GM23338 (cell line): ENCODE data around the gene JDP2. TPM values are rescaled to one million over a fixed set of nuclear protein-coding genes. Genes with fewer than 3 reads are reported as not detected.

ENCODE experiments used
- CREB1 ChIP-seq: fragments of 250-450 bp; sonication (Bioruptor Pico); IDR thresholded peaks from 2 replicates; pipeline ENCODE4 v1.5.0; 2020; ENCODE audit warnings: low read depth, mild to moderate bottlenecking, moderate library complexity
- ETS1 ChIP-seq: IDR thresholded peaks from 2 replicates; pipeline ENCODE4 v1.6.1; 2016; ENCODE audit warnings: antibody characterized with exemption
- JUNB ChIP-seq: IDR thresholded peaks from one replicate; pipeline ENCODE4 v1.6.1; 2016; ENCODE audit warnings: antibody characterized with exemption; ENCODE audit not compliant: unreplicated experiment
- POLR2AphosphoS5 ChIP-seq: IDR thresholded peaks from 2 replicates; pipeline ENCODE4 v1.6.1; 2016; ENCODE audit warnings: antibody characterized with exemption, low read depth
- REST ChIP-seq: IDR thresholded peaks from one replicate; pipeline ENCODE4 v1.6.1; 2018; ENCODE audit warnings: antibody characterized with exemption; ENCODE audit not compliant: unreplicated experiment
- ZNF114 ChIP-seq: fragments of 250-450 bp; sonication (Bioruptor Pico); IDR thresholded peaks from 2 replicates; pipeline ENCODE4 v1.5.0; 2020; ENCODE audit warnings: mild to moderate bottlenecking, moderate library complexity
- ZNF331 ChIP-seq: fragments of 250-450 bp; sonication (Bioruptor Pico); IDR thresholded peaks from 2 replicates; pipeline ENCODE4 v1.5.0; 2020; ENCODE audit warnings: low read depth, mild to moderate bottlenecking, moderate library complexity
- ZNF462 ChIP-seq: fragments of 250-450 bp; sonication (Bioruptor Pico); IDR thresholded peaks from 2 replicates; pipeline ENCODE4 v1.5.0; 2020; ENCODE audit warnings: mild to moderate bottlenecking, moderate library complexity
- polyA plus RNA-seq: library from polyadenylated mRNA; unstranded; fragments of >200 nt; fragmentation: Nextera tagmentation; extraction: Ambion mirVana; gene quantifications from 2 replicates; pipeline ENCODE4 v1.2.1, GENCODE V29; 2016
- total RNA-seq: library from RNA; depleted of rRNA; stranded (reverse); fragments of >200 nt; shearing (Covaris generic); gene quantifications from 2 replicates; pipeline ENCODE4 v1.2.3, GENCODE V29; 2014

JDP2 gene
- total and polyA plus RNA-seq, 2 experiments from 2014 or later, result 12.5 to 38.9 TPM

- TF ChIP-seq ZNF462 (CRISPR knock-in tag) (no peak), REST (no peak), POLR2AphosphoS5 (no peak), JUNB (no peak), ETS1 (no peak), ZNF331 (CRISPR knock-in tag) (no peak), ZNF114 (no peak), CREB1 (CRISPR knock-in tag) (no peak)
Measured at GRCh38 chr14:75515629-75515996, 87.8 kb downstream of the JDP2 start (continued).
